ENCODE results near the gene CLEC4C.
"Not testable (repeated sequence)": the region's sequence is repeated elsewhere in the genome, so short reads cannot be mapped to it uniquely, and the experiment has no call there.

Gene CLEC4C, protein sequence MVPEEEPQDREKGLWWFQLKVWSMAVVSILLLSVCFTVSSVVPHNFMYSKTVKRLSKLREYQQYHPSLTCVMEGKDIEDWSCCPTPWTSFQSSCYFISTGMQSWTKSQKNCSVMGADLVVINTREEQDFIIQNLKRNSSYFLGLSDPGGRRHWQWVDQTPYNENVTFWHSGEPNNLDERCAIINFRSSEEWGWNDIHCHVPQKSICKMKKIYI

DNA sequence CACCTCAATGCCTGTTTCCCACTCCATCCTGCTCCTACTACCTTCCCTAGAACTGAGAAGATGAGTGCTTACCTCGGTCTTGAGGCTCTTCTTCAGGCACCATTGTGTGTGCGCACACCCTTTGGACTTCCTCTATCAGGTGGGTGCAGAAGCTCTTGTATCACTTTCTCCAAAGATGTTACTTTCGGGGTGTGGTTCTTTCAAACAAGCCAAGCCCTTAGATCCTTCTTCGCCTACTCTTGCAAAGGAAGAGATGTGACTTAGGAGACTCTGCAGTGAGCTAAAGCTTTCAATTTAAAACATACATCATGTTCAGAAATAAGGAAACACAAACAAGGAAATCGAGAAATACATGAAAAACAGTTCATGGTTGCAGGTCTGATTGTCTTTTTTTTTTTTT, at the start of gene CLEC4C:
TSS of gene CLEC4C (minus strand) at position 130 of the 400 bp plus-strand sequence. CDS start at position 103, 27 bp downstream.
- peak within 1 kb of the TSS in 2 of 11 experiments; percentile 24 to 43; a peak in 4 of 22 replicates for H3K27ac ChIP-seq
- no peak for TF ChIP-seq Cebpa-rat (IDR thresholded peaks at IDR 0.05)
- peaks cover 0 to 49% (median 17%) of the 10 kb centered on the region in 10 experiments; a peak in 15 of 20 replicates for H3K4me1 ChIP-seq
- peak within 1 kb of the TSS in 6 of 11 experiments; percentile 19 to 44 (median 34); a peak in 8 of 22 replicates for H3K4me2 ChIP-seq
- no peaks in the 10 kb centered on the region for H3K36me3 ChIP-seq
- no peak within 1 kb of the TSS for H3K4me3 ChIP-seq
- H3K9ac ChIP-seq: no peak within 1 kb of the TSS
- H3K27me3 ChIP-seq: no peaks in the 10 kb centered on the region
- H3K9me3 ChIP-seq (replicated peaks in 1 of 11): peaks cover 0 to 18% (median 7%) of the 10 kb centered on the region in 11 experiments; a peak in 7 of 22 replicates
- no peaks in the 10 kb centered on the region for H4K20me1 ChIP-seq

DNA sequence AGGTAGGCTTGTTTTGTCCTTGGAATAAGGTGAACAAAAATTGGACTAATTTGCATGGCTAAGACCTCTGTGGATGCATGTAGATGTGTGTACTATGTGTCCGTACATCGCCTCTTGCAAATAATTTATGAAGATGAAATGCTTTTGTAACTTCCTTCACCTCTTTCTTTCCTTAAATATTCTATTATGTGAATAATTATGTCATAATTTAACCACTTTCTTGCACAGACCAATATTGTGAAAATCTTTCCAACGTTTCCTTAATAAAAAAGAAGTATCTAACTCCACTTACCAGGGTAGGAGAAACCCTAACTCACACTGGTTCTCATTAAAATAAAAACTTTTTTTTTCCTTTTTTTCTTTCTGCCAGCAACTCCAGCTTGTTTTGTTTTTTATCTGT, 46.0 kb upstream of the CLEC4C start:
- Histone ChIP-seq H3K9me3 (replicated peaks in 1 of 11) (no peaks in the 10 kb centered on the region), H3K9ac (no peak overlapping the region), H3K27ac (no peak overlapping the region), H3K4me1 (peaks cover 0 to 3% (median 0%) of the 10 kb centered on the region in 10 experiments; a peak in 1 of 20 replicates), H3K36me3 (no peaks in the 10 kb centered on the region), H3K4me2 (no peak overlapping the region), H4K20me1 (no peaks in the 10 kb centered on the region), H3K27me3 (no peaks in the 10 kb centered on the region), H3K4me3 (no peak overlapping the region)
- TF ChIP-seq Cebpa-rat (IDR thresholded peaks at IDR 0.05): no peak

DNA sequence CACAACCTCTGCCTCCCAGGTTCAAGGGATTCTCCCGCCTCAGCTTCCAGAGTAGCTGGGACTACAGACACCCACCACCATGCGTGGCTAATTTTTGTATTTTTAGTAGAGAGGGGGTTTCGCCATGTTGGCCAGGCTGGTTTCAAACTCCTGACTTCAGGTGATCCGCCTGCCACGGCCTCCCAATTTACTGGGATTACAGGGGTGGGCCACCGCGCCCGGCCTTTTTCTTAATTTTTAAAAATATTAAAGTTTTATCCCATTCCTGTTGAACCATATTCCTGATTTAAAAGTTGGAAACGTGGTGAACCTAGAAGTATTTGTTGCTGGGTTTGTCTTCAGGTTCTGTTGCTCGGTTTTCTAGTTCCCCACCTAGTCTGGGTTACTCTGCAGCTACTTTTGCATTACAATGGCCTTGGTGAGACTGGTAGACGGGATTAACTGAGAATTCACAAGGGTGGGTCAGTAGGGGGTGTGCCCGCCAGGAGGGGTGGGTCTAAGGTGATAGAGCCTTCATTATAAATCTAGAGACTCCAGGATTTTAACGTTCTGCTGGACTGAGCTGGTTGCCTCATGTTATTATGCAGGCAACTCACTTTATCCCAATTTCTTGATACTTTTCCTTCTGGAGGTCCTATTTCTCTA, 41.8 kb upstream of the CLEC4C start, which contains the start of gene NANOG:
TSS of gene NANOG (plus strand) at position 519 of the 645 bp plus-strand sequence. CDS start 213 bp downstream, outside the sequence.
- H3K27me3 ChIP-seq; H3K4me1 ChIP-seq; H3K27ac ChIP-seq; H3K4me2 ChIP-seq; H3K4me3 ChIP-seq; H4K20me1 ChIP-seq; H3K9me3 ChIP-seq (replicated peaks in 1 of 11); H3K36me3 ChIP-seq; H3K9ac ChIP-seq: not testable (repeated sequence)

DNA sequence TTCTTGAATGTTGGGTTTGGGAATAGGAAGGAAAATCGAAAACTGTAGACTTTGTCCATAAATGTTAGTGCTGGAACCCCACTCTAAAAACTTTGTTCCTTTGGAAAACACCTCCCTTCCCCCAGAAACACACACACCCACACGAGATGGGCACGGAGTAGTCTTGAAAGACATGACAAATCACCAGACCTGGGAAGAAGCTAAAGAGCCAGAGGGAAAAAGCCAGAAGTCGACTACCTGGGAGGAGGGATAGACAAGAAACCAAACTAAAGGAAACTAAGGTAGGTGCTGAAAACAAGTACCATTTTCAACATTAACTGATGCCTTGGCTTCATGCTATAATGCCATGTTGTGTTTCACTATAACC, 41.1 kb upstream of the CLEC4C start:
- Histone ChIP-seq H3K9ac (no peak overlapping the region), H3K27ac (no peak overlapping the region), H3K4me1 (peaks cover 0 to 9% (median 5%) of the 10 kb centered on the region in 10 experiments; a peak in 6 of 20 replicates), H3K27me3 (no peaks in the 10 kb centered on the region), H3K4me3 (no peak overlapping the region), H3K36me3 (no peaks in the 10 kb centered on the region), H4K20me1 (no peaks in the 10 kb centered on the region), H3K9me3 (replicated peaks in 1 of 11) (no peaks in the 10 kb centered on the region), H3K4me2 (no peak overlapping the region)
- TF ChIP-seq Cebpa-rat (IDR thresholded peaks at IDR 0.05): no peak

DNA sequence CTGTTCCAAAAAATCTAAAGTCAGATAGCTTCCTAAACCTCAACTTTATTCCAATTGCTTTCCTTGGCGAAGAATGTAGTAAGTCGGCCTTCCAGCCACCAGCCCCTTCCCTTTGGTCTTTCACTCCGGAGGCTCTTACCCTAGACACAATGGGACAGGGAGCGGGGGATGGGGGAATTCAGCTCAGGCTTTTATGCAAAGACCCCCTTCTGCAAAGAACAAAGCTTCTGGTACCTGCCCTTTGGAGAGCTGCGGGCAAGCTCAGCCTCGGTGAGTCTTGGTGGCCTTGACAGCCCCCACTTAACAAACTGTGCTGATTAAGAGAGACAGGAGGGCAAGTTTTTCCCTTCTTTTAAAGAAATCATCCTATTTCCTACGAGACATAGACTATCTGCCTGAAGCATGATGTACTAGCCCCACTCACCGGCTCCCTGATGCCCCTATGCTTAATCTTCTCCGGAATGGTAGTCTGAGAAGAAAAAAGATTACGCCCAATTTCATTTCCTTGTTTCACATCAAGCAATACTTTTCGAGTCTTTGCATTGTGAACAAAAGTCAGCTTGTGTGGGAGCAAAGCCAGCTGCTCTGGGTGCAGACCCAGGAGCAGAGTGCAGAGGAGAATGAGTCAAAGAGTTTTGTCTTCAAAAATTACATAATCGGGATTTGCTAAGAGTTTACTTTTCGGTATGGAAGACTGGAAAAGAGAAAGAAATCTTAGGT, 40.6 kb upstream of the CLEC4C start:
- TF ChIP-seq Cebpa-rat (IDR thresholded peaks at IDR 0.05): no peak
- no peak overlapping the region for H3K27ac ChIP-seq
- no peaks in the 10 kb centered on the region for H3K27me3 ChIP-seq
- H3K4me1 ChIP-seq: peaks cover 0 to 9% (median 5%) of the 10 kb centered on the region in 10 experiments; a peak in 6 of 20 replicates
- H4K20me1 ChIP-seq: no peaks in the 10 kb centered on the region
- no peak overlapping the region for H3K4me3 ChIP-seq
- H3K36me3 ChIP-seq: no peaks in the 10 kb centered on the region
- no peak overlapping the region for H3K9ac ChIP-seq
- no peak overlapping the region for H3K4me2 ChIP-seq
- H3K9me3 ChIP-seq (replicated peaks in 1 of 11): no peaks in the 10 kb centered on the region

DNA sequence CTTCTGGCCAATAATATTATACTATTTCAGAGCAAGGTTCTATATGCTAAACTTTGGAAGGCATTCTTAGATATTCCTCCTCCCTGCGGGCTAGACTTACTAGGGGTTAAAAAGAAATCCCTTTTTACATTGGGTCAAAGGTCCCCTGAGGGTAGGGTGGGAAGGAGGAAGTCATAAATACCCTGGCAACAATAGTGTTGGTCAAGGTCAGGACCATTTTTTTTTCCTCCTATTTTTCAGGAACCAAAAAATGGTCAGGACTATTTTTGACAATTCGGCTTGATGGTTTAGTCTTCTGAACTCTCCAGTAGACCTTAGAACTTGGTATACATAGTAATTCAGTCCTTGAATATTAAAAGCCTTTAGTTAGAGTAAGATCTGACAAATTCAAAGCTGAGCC, 37.5 kb upstream of the CLEC4C start:
- no peaks in the 10 kb centered on the region for H4K20me1 ChIP-seq
- peak overlapping the region in 3 of 11 experiments; percentile 0 to 19 (median 6); a peak in 1 of 22 replicates for H3K4me2 ChIP-seq
- TF ChIP-seq Cebpa-rat (IDR thresholded peaks at IDR 0.05): no peak
- no peak overlapping the region for H3K4me3 ChIP-seq
- H3K27ac ChIP-seq: no peak overlapping the region
- no peak overlapping the region for H3K9ac ChIP-seq
- H3K9me3 ChIP-seq (replicated peaks in 1 of 11): no peaks in the 10 kb centered on the region
- H3K4me1 ChIP-seq: peaks cover 0 to 9% (median 5%) of the 10 kb centered on the region in 10 experiments; a peak in 6 of 20 replicates
- no peaks in the 10 kb centered on the region for H3K36me3 ChIP-seq
- no peaks in the 10 kb centered on the region for H3K27me3 ChIP-seq

DNA sequence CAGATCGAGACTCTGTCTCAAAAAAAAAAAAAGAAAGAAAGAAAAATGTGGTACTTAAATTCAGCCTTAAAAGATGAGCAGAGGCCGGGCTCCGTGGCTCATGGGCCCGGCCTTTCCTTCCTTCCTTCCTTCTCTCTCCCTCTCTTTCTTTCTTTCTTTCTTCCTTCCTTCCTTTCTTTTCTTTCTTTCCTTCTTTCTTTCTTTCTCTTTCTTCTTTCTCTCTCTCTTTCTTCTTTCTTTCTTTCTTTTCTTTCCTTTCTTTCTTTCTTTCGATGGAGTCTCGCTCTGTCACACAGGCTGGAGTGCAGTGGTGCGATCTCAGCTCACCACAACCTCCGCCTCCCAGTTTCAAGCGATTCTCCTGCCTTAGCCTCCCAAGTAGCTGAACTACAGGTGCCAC, 36.3 kb upstream of the CLEC4C start:
- H3K4me3 ChIP-seq; H4K20me1 ChIP-seq; H3K4me1 ChIP-seq; H3K9ac ChIP-seq; H3K27me3 ChIP-seq; H3K27ac ChIP-seq; H3K36me3 ChIP-seq; H3K4me2 ChIP-seq; H3K9me3 ChIP-seq (replicated peaks in 1 of 11): not testable (repeated sequence)

DNA sequence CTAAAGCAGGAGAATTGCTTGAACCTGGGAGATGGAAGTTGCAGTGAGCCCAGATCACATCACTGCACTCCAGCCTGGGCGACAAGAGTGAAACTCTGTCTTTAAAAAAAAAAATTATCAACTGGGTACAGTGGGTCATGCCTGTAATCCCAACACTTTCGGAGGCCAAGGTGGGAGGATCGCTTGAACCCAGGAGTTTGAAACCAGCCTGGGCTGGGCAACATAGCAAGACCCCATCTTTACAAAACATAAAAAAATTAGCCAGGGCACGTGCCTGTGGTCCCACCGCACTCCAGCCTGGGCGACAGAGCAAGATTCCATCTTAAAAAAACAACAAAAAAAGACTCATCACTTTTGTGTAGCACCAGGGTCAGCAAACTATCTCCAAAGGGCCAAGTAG, 34.9 kb upstream of the CLEC4C start:
- Histone ChIP-seq H3K9me3 (replicated peaks in 1 of 11) (no peaks in the 10 kb centered on the region), H3K4me1 (peaks cover 0 to 9% (median 5%) of the 10 kb centered on the region in 10 experiments; a peak in 6 of 20 replicates), H4K20me1 (no peaks in the 10 kb centered on the region), H3K27me3 (no peaks in the 10 kb centered on the region), H3K4me2 (no peak overlapping the region), H3K4me3 (no peak overlapping the region), H3K9ac (no peak overlapping the region), H3K36me3 (no peaks in the 10 kb centered on the region), H3K27ac (no peak overlapping the region)
- no peak for TF ChIP-seq Cebpa-rat (IDR thresholded peaks at IDR 0.05)

DNA sequence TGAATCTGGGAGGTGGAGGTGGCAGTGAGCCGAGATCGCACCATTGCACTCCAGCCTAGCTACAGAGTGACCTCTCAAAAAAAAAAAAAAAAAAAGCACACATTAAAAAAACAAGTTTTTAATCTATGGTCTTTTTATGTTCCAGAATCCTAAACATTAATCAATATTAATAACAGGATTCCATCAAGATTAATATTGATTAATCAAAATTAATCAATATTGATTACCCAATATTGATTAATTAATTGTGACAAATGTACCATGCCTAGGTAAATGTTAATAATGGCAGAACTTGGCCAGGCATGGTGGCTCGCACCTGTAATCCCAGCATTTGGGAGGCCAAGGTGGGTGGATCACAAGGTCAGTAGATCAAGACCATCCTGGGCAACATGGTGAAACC, 34.1 kb upstream of the CLEC4C start:
- Histone ChIP-seq H3K27ac (no peak overlapping the region), H3K9me3 (replicated peaks in 1 of 11) (no peaks in the 10 kb centered on the region), H3K4me2 (no peak overlapping the region), H3K4me1 (peaks cover 0 to 9% (median 5%) of the 10 kb centered on the region in 10 experiments; a peak in 6 of 20 replicates), H3K27me3 (no peaks in the 10 kb centered on the region), H3K4me3 (no peak overlapping the region), H3K36me3 (no peaks in the 10 kb centered on the region), H3K9ac (no peak overlapping the region), H4K20me1 (no peaks in the 10 kb centered on the region)
- no peak for TF ChIP-seq Cebpa-rat (IDR thresholded peaks at IDR 0.05)
